ENCODE measurements around the gene IL12RB1.

The IL12RB1 gene

DNA sequence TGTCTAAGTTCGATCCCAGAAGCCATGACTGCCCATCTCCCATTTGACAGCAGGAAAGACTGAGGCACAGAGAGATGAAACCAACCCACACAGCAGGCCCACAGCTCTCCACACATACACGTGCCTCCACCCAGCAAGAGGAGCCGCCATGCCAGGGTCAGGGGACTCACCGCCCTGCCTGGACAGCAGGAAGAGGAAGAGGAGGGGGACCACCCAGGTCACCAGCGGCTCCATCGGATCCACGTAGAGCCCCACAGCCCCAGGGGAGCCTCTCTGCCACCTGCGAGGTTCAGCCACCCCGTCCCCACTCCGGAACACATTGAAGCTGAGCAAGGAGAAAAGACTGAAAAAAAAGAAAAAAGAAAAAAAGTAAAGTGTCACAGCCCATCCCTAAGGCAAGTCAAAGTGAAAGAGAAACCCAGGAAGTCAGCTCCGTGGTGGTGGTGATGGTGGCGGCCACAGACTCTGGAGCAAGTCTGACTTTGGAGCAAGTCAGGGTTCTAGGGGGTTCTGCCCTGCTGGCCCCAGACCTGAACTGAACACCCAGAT, at the start of gene IL12RB1:
TSS of gene IL12RB1 (minus strand) at position 345 of the 549 bp plus-strand sequence. CDS start at position 234, 111 bp downstream.
- no peak for DNase-seq (ENCODE audit: low spot score)

DNA sequence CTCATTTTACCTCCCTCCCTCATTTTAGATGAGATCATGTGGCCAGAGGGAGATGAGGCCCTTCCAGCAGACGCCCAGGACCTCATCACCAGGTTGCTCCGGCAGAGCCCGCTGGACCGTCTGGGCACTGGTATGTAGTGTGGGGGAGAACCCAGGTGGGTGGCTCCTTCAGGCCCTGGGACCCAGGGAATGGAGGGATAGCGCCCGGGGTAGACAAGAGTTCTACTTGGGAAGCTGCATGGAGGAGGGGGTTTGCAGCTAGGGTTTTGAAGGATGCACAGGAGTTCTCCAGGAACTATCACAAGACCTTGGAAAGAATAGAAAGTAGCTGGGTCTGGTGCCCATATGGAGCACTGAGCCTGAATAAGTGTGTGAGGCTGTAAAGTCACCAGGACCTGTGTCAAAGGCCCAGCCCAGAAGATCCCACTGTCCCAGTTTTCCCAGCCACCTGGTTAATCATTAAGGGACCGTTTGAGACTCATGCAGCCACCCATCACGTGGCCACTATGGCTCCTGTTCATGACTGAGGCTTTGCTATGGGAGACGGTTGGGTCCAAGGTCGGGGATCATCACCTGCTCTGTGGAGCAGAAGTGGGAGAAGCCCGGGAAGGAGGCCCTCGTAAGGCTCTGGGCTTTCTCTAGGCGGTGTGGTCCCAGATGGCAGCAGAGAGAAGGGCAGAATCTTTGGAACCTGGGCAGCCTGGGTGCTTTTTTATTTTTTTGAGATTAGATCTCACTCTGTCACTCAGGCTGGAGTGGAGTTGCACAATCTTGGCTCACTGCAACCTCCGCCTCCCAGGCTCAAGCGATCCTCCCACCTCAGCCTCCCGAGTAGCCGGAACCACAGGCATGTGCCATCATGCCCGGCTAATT, 49.2 kb upstream of the IL12RB1 start:
- DNase-seq (ENCODE audit: low spot score): no peak

DNA sequence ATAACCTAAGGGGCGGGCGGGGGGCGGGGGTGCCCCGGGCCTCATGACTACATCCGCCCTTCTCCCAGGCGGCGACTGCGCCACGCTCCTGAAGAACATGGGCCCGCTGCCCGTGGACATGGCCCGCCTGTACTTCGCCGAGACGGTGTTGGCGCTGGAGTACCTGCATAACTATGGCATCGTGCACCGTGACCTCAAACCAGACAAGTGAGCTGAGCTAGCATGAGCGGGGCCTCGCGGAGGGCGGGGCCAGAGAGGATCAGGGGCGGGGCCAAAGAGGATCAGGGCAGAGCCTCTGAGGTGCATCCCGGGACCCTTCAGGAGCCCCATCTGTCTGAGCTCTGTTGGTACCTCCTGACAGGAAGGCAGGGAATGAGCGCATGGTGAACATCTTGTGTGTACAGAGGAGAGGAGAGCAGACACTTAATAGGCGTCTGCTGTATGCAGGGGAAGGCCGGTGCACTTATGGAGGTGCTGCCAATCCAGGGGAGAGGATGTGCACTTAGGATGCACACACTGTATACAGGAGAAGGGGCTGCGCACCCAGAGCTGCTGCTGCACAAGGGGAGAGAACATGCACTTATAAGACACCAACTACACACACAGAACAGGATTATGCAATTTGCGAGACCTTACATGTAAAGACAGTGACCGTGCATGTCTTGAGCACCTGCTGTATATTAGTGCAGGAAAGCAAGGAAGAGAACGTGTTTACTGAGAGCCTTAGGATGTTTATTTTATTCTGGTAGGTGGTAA, 45.3 kb upstream of the IL12RB1 start:
- no peak for DNase-seq (ENCODE audit: low spot score)

DNA sequence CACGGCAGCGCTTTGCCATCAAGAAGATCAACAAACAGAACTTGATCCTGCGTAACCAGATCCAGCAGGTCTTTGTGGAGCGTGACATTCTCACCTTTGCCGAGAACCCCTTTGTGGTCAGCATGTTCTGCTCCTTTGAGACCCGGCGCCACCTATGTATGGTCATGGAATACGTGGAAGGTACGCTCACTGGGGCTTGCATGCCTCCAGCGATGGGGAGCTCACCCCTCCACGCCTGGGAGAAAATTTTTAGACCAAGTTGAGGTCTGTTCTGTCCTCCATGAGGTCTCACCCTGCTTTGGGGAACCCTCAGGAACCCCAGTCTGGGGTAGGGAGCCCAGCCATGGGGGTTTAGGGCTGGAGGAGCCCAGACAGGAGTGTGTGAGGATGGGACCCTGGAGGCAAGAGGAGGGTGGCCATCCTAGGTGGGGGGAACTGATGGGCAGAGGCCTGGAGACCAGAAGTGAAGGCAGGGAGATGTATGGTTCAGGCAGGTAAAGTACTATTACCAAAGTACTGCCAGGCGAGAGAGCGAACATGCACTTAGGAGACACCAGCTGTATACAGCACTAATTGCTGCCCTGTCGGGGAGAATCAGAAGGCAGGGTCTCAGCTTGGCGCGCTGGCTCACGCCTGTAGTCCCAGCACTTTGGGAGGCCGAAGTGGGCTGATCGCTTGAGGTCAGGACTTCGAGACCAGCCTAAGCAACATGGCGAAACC, 43.9 kb upstream of the IL12RB1 start:
- DNase-seq (ENCODE audit: low spot score): no peak

DNA sequence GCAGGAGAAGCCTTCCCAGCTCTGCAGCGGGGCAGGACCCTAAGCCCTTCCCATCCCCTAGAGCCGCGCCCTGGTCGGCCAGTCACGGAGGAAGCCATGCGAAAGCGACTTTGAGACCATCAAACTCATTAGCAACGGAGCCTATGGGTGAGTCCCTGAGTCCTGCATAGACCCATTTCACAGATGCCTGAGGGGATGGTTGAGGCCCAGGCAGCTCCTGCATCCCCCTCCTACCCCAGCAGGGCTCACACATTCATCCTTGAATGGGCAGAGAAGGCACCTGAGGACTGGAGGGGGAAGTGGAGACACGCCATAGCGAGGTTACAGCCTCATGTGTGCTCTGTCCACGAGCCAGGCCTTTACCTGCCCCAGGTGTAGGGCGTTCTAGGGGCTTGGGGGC, 42.1 kb upstream of the IL12RB1 start:
- DNase-seq (ENCODE audit: low spot score): no peak

DNA sequence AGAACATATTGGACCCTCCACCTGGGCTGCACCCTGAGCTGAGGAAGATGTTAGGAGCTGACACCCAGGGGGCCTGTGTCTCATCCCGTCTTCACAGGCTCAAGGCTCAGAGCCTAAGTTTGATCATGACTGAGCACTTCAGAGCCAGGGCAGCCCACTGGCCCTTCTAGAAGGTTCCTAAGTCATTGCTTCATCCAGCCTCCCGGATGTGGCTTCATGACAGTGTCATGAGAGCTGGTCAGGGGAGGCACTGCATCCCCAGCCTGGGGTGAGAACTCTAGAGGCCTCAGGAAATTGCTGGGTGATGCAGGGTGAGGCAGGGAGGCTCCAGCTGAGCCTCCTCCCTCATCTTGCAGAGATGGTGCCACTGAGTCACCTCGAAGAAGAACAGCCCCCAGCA, 41.3 kb upstream of the IL12RB1 start:
- no peak for DNase-seq (ENCODE audit: low spot score)

DNA sequence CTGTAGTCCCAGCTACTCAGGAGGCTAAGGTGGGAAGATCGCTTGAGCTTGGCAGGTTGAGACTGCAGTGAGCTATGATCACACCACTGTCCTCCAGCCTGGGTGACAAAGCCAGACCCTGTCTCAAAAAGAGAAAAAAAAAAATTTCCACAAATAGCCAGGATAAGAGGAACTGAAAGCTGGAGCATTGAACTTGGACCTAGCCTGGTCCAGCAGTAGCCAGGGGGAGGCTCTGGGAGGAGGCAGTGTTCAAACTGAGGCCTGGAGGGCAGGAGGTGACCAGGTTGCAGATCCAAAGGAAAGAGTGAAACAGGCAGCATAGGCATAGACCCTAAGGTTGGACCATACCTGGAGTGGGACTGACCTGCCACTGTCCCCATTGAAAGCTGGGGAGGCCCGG, 39.4 kb upstream of the IL12RB1 start:
- no peak for DNase-seq (ENCODE audit: low spot score)

DNA sequence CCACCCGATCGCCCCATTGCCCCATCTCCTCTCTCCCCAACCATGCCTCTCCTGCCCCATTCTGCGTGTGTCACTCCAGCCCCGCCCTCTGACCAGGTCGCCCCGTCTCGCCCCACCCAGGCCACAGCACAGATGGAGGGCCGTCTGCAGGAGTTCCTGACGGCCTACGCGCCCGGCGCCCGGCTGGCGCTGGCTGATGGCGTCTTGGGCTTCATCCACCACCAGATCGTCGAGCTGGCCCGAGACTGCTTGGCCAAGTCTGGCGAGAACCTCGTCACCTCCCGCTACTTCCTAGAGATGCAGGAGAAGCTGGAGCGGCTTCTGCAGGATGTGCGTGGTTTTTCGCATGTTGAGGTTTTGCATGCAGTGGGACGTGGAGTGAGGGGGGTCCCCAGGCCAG, 37.1 kb upstream of the IL12RB1 start:
- DNase-seq (ENCODE audit: low spot score): no peak

DNA sequence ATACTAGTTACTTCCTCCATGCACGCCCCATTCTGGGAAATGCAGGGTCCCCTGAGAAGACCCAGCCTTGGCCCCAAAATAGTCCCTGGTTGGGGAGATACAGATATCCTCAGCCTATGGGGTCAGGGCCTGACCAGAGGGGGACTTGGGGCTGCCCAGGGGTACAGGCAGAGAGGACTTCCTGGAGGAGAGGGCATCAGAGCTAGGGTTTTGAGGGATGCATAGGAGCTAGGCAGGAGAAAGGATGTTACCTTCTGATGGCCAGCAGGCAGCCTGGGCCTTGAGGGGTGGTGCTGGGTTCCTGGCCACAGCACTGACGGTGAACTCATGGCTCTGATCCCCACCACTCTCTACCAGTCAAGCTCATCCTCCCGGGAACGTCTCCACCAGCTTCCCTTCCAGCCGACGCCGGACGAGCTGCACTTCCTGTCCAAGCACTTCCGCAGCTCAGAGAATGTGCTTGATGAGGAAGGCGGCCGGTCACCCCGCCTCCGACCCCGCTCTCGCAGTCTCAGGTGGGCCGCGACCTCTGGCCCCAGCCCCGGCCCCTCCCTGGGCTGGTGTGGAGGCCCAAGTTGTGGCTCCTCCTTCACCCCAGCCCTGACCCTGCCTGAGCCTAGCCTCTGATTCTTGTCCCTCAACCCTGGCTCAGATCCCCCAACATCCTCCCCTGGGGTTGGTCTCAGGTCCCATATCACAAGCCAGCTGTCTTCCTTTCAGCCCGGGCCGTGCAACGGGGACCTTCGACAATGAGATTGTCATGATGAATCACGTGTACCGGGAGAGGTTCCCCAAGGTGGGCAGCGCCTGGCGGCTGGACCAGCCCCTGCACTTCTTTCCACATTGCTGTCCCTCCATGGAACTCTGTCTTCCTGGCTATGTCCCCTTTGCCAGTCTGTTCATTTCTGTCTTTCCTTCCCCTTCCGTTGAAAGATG, 36.4 kb upstream of the IL12RB1 start:
- DNase-seq (ENCODE audit: low spot score): no peak

DNA sequence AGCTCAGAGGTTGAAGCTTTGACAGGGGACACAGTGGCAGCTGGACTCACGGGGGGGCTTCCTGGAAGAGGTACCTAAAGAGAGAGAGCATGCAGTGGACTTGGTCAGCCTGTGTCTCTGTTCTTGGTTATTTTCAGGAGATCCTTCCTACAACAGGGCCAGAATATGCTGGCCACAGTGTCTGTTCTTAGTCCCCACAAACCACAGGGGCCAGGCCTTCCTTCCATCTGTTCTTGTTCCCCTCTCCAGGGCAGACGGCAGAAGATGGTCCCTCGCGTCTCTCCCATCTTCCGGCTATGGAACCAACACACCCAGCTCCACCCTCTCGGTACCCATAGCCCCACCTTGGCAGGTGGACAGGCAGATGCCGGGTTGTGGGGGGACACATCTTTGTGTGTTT, 35.7 kb upstream of the IL12RB1 start:
- no peak for DNase-seq (ENCODE audit: low spot score)

DNA sequence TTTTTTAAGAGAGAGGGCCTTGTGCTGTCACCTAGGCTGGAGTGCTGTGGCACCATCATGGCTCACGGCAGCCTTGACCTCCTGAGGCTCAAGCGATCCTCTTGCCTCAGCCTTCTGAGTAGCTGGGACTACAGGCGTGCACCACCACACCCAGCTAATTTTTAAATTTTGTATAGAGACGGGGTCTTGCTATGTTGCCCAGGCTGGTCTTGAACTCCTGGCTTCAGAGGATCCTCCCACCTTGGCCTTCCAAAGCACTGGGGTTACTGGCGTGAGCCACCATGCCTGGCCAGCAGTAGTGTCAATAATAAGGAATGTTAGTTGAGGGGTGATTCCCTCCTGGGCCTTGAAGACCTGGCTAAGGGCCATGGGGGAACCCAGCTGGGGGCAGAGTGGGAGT, 34.4 kb upstream of the IL12RB1 start:
- no peak for DNase-seq (ENCODE audit: low spot score)

DNA sequence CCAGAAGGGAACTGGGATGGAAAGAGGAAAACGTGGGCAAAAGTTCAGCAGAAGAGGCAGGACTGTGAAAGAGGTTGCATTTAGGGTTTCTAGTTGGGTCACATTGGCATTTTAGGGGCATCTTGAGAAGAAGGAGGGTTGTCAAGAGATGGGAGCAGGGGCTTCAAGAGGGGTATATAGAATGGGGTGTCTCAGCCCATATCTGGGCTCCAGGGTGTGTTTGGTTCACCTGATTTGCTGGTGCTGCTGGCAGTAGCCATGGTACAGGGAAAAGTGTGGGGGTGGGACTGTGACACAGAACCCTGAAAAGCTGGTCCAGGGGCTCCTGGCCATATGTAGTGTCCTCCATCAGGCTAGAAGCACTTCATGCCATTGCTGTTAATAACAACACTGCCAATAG, 33.4 kb upstream of the IL12RB1 start:
- no peak for DNase-seq (ENCODE audit: low spot score)

DNA sequence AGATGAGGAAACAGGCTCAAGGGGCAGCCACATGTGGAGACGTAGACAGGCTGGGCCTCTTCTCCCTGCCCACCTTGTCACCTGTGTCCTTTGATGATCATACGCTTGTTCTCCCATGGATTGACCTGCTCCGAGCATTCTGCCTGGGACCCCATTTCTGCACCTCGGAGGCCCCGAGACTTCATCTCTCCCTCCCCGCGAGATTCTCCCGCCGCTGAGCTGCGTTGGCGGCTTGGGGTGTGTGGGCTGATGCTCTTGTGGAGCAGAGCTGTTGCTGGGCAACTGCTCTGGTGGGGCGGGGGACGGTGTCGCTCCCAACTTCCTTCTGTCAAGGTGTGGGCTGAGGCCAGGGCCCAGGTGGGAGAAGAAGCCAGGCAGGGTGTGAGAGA, 33.0 kb upstream of the IL12RB1 start:
- no peak for DNase-seq (ENCODE audit: low spot score)

DNA sequence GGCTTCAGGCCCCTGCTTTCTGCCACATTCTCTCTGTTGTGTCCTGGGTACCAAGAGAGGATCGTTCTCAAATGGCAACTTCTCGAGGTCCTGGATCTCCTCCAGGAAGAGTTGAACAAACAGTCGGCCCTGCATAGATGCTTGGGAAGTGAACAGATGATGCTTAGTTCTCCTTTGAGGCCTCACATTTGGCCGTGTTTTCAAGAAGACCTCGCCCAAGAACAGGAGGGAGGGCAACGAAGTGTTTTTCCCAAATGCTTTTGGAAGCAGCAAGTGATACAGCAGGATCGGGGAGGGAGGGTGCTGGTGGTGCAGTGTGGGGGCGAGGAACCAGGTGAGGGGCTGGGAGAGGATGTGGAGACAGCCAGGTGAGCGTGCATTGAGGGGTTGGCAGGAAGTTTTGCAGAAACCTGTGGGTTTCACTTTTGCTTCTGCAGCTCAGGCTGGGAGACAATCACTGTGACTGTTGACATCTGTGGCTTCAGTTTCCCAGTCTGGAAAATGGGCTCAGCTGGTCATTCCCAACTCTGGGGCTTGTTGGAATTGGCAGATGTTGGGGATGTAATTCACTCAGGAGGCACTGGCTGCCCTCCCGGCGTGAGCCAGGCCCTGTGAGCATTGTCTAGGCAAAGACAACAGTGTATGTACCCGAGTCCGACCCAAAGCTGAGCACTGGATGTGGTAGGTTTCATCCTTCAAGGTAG, 32.4 kb upstream of the IL12RB1 start:
- no peak for DNase-seq (ENCODE audit: low spot score)

DNA sequence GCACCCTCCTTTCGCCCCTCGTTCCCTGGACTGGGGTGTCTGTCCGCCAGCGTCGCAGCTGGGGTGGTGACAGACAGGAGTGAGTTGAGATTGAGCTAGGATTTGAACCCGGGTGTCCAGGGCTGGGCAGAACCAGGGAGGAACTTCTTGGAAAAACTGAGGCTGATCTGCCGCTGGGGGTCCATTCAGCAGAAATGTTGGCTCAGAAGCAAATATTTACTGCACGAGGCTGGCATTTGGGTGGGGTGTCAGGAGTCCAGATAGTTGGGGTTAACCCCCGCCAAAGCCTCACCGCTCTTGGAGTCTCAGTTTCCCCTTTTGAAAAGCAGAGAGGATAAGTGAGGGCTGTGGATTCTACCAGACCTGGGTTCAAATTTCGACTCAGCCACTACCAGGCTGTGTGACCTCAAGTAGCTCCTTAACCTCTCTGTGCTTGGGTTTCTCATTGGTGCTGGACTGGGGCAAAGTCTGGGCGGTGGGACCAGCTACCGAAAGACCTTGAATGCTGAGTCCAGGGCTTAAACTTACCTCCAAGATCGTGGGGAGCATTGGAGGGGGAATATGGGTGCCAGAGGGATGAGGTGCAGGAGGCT, 31.8 kb upstream of the IL12RB1 start:
- no peak for DNase-seq (ENCODE audit: low spot score)

DNA sequence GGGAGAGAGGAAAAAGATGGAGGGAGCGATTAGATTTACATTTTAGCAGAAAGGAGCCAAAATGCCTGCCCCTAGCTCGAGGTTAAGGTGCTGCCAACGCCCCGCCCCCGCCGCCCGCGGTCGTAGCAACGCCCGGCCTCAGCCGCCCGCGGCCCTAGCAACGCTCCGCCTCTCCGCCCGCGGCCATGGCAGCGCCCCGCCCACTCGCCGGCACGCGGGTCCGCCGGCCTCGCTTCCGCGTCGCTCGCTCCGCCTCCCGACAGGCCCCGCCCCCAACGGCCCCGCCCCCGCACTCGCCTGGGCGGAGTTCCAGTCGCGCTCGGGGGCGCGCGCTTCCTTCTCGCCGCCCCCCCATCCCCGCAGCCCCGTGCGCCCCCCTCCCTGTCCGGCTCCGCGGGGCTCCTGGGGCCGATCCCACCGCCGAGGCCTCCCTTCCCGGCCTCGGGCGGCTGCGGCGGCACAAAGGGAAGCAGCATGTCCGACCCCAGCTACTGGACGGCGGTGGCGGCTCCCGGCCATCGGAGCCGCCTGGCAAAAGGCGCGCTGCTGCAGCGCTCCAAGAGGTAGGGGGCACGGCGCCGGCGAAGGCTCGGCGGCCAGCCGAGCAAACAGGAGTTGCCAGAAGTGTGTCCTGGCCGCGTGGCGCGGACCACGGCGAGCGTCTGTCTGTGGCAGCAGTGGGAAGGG, 31.1 kb upstream of the IL12RB1 start:
- DNase-seq (ENCODE audit: low spot score): peak; percentile 89

DNA sequence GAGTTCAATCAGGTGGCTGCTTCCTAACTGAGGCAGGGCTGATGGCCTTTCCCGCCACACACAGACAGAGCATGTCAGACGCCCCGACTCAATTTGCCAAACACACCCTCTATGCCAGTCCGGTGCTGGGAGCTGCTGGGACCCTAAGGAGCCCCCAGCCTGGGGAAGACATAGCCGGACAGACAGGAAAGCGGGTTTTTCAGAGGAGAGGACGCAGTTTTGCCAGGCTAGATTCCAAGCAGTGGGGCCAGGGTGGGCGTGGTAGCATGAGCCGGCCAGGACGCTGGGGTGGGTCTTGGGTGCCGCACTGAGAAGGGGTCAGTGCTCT, 30.6 kb upstream of the IL12RB1 start:
- DNase-seq (ENCODE audit: low spot score): no peak

DNA sequence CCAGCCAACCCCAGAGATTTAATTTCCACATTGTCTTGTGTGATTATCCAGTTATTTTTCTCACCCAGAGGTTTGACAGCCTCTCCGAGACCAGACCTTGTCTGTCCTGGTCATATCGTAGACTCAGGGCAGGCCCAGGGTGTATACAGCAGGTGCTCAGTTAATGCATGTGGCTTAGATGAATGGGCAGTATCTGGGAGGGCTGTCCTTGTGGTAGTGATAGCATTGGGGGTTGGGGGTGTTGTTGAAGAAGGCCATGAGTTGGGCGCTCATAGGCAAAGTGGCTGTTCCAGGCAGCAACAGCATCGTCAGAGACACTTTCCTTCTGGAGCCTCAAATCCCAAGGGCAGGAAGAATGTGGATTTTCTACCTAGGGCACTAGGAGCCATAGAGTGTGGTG, 27.7 kb upstream of the IL12RB1 start:
- no peak for DNase-seq (ENCODE audit: low spot score)

DNA sequence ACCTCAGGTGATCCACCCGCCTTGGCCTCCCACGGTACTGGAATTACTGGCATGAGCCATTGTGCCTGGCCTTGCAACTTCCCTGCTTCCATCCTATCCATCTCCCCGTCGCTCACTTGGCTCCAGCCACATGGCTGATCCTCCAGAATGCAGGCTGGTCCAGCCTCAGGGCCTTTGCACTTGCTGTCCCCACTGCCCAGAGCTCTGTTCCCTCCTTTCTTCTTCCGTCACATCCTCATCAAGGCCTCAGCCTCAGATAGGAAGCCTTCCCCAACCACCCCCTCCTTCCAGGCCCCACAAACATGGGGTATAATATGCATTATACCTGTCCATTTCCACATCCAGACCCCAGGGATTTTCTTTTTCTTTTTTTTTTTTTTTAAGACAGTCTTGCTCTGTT, 27.1 kb upstream of the IL12RB1 start:
- DNase-seq (ENCODE audit: low spot score): no peak

DNA sequence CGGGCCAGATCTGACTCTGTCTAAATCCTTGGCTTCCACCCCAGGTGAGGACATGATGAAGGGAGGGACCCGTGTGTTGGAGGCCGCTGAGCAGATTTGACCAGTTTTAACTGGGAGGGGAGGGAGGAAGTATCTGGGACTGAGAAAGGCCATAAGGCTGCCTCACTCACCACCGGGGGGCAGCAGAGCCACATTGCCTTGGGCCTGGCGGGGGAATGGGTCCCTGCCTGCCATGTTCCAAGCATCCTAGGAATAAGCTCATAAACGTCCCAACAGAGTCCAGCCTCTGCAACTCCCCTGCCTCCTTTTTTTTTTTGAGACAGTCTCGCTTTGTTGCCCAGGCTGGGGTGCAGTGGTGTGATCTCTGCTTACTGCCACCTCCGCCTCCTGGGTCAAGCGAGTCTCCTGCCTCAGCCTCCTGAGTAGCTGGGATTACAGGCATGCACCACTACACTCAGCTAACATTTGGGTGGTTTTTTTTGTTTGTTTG, 26.3 kb upstream of the IL12RB1 start:
- peak; percentile 70 for DNase-seq (ENCODE audit: low spot score)

All from COLO829 (cell line).